Left hindlimb (tissue), 1 donor: ENCODE results near the gene RPS2.

Experiments used
- DNase-seq: peaks from one replicate; pipeline ENCODE4 v3.0.0-alpha.2; 2018

Gene RPS2

GRCh38 chr16:1980770-1981087 is 16.1 kb upstream of the RPS2 start:
- no peak for DNase-seq

GRCh38 chr16:1980030-1980769 is 15.6 kb upstream of the RPS2 start:
- no peak for DNase-seq

GRCh38 chr16:1979271-1980029 is 14.8 kb upstream of the RPS2 start:
- DNase-seq: no peak

GRCh38 chr16:1978476-1979120 is 14.0 kb upstream of the RPS2 start:
- DNase-seq: no peak

GRCh38 chr16:1977875-1978268 is 13.2 kb upstream of the RPS2 start:
- no peak for DNase-seq

GRCh38 chr16:1976951-1977874 is 12.6 kb upstream of the RPS2 start:
- DNase-seq: no peak

GRCh38 chr16:1976216-1976520 is 11.5 kb upstream of the RPS2 start:
- no peak for DNase-seq

GRCh38 chr16:1975432-1976215 is 11.0 kb upstream of the RPS2 start:
- no peak for DNase-seq

- no peak for DNase-seq
These were observed 9.8 kb upstream of the RPS2 start for GRCh38 chr16:1974157-1975070.

GRCh38 chr16:1973461-1974156 is 9.0 kb upstream of the RPS2 start:
- DNase-seq: no peak

- no peak for DNase-seq
These were observed 7.9 kb upstream of the RPS2 start for GRCh38 chr16:1972490-1972877.

GRCh38 chr16:1971796-1972489 is 7.3 kb upstream of the RPS2 start, which contains the start of gene TBL3:
Gene TBL3 (plus strand): TSS chr16:1972053. CDS start chr16:1972165, 112 bp downstream.
- peak; percentile 96 for DNase-seq

GRCh38 chr16:1968146-1968953 is 3.7 kb upstream of the RPS2 start:
- DNase-seq: no peak

GRCh38 chr16:1966460-1966859 is 1.8 kb upstream of the RPS2 start, which contains the start of gene RNF151:
Gene RNF151 (plus strand): TSS chr16:1966856. CDS start chr16:1966882, 26 bp downstream.
- DNase-seq: no peak

- no peak for DNase-seq
These were observed 873 bp upstream of the RPS2 start for GRCh38 chr16:1965396-1966001.

GRCh38 chr16:1963806-1964505 is 670 bp downstream of the RPS2 start:
- DNase-seq: peak; percentile 72
